ENCODE measurements around the gene WWOX.

GRCh38 chr16:78788696-78789095 lies 689.2 kb downstream of the WWOX start:
- TF ChIP-seq SMC3 (conservative IDR thresholded peaks at IDR 0.05; ENCODE audit: poor library complexity) (no peak), EZH2 (IDR thresholded peaks at IDR 0.05; ENCODE audit: borderline replicate concordance, insufficient read depth, low read length, poor library complexity, severe bottlenecking) (no peak), CTCF (IDR thresholded peaks at IDR 0.05; ENCODE audit: poor library complexity, severe bottlenecking) (no peak)

All from neural cell (in vitro differentiated cells).